Skeletal muscle satellite cell (primary cell): ENCODE results near the gene TM6SF1.
"Not testable (repeated sequence)": the region's sequence is repeated elsewhere in the genome, so short reads cannot be mapped to it uniquely, and the experiment has no call there.

ENCODE experiments used
- H3K27me3 ChIP-seq: 2 replicates; pipeline ENCODE4 v1.7.0; 2013; ENCODE audit warnings: low read length; ENCODE audit not compliant: control insufficient read depth, insufficient read depth
- H3K36me3 ChIP-seq: 2 replicates; pipeline ENCODE4 v1.7.0; 2013; ENCODE audit warnings: mild to moderate bottlenecking, control low read depth, low read length; ENCODE audit not compliant: insufficient read depth
- H3K4me1 ChIP-seq: 2 replicates; pipeline ENCODE4 v1.7.0; 2013; ENCODE audit warnings: low read length; ENCODE audit not compliant: control insufficient read depth, insufficient read depth
- H3K4me2 ChIP-seq: 2 replicates; pipeline ENCODE4 v1.7.0; 2013; ENCODE audit warnings: mild to moderate bottlenecking, low read length
- H3K4me3 ChIP-seq: 2 replicates; pipeline ENCODE4 v1.7.0; 2013; ENCODE audit warnings: low read length
- H3K9ac ChIP-seq: 2 replicates; pipeline ENCODE4 v1.7.0; 2013; ENCODE audit warnings: mild to moderate bottlenecking, low read depth, low read length, moderate library complexity
- H3K9me3 ChIP-seq: replicated peaks from 2 replicates; pipeline ENCODE4 v1.7.0; 2013; ENCODE audit warnings: mild to moderate bottlenecking, control low read depth, low read length

The TM6SF1 gene

GRCh38 chr15:83119968-83120581 is 12.6 kb downstream of the TM6SF1 start:
- Histone ChIP-seq H3K9ac (no peak overlapping the region), H3K4me2 (no peak overlapping the region), H3K4me3 (no peak overlapping the region), H3K27me3 (no peaks in the 10 kb centered on the region), H3K9me3 (no peaks in the 10 kb centered on the region), H3K4me1 (no peaks in the 10 kb centered on the region), H3K36me3 (no peaks in the 10 kb centered on the region)

GRCh38 chr15:83123529-83123928 is 16.1 kb downstream of the TM6SF1 start:
- no peak overlapping the region for H3K4me2 ChIP-seq
- H3K4me1 ChIP-seq: no peaks in the 10 kb centered on the region
- H3K9ac ChIP-seq: no peak overlapping the region
- H3K36me3 ChIP-seq: no peaks in the 10 kb centered on the region
- no peaks in the 10 kb centered on the region for H3K9me3 ChIP-seq
- H3K4me3 ChIP-seq: no peak overlapping the region
- H3K27me3 ChIP-seq: no peaks in the 10 kb centered on the region

- Histone ChIP-seq H3K9me3 (no peaks in the 10 kb centered on the region), H3K27me3 (no peaks in the 10 kb centered on the region), H3K36me3 (peaks cover 15% of the 10 kb centered on the region), H3K4me2 (no peak overlapping the region), H3K9ac (no peak overlapping the region), H3K4me3 (no peak overlapping the region), H3K4me1 (no peaks in the 10 kb centered on the region)
Observed at GRCh38 chr15:83127547-83128150, 20.2 kb downstream of the TM6SF1 start.

GRCh38 chr15:83129791-83130190 is 22.3 kb downstream of the TM6SF1 start:
- no peaks in the 10 kb centered on the region for H3K27me3 ChIP-seq
- no peaks in the 10 kb centered on the region for H3K4me1 ChIP-seq
- H3K9me3 ChIP-seq: no peaks in the 10 kb centered on the region
- H3K4me3 ChIP-seq: no peak overlapping the region
- H3K36me3 ChIP-seq: peaks cover 15% of the 10 kb centered on the region
- H3K4me2 ChIP-seq: no peak overlapping the region
- no peak overlapping the region for H3K9ac ChIP-seq

GRCh38 chr15:83132861-83133523 is 25.5 kb downstream of the TM6SF1 start:
- Histone ChIP-seq H3K36me3 (peaks cover 26% of the 10 kb centered on the region), H3K4me2 (no peak overlapping the region)

GRCh38 chr15:83142151-83142550 is 34.7 kb downstream of the TM6SF1 start:
- not testable (repeated sequence) for H3K4me3 ChIP-seq, H3K4me1 ChIP-seq, H3K27me3 ChIP-seq, H3K9ac ChIP-seq, H3K9me3 ChIP-seq, H3K4me2 ChIP-seq
- peaks cover 24% of the 10 kb centered on the region for H3K36me3 ChIP-seq

More at GRCh38 chr15:83132861-83133523, 25.5 kb downstream of the TM6SF1 start:
- H3K4me1 ChIP-seq: no peaks in the 10 kb centered on the region
- H3K4me3 ChIP-seq: no peak overlapping the region
- no peak overlapping the region for H3K9ac ChIP-seq
- H3K9me3 ChIP-seq: no peaks in the 10 kb centered on the region
- H3K27me3 ChIP-seq: no peaks in the 10 kb centered on the region

- peaks cover 34% of the 10 kb centered on the region for H3K36me3 ChIP-seq
- H3K9me3 ChIP-seq: no peaks in the 10 kb centered on the region
Observed at GRCh38 chr15:83144771-83145170, 37.3 kb downstream of the TM6SF1 start.

GRCh38 chr15:83153288-83153687 is 45.8 kb downstream of the TM6SF1 start:
- no peak overlapping the region for H3K9ac ChIP-seq
- no peaks in the 10 kb centered on the region for H3K9me3 ChIP-seq
- H3K4me1 ChIP-seq: no peaks in the 10 kb centered on the region
- no peaks in the 10 kb centered on the region for H3K27me3 ChIP-seq
- H3K4me2 ChIP-seq: no peak overlapping the region
- peaks cover 30% of the 10 kb centered on the region for H3K36me3 ChIP-seq
- H3K4me3 ChIP-seq: no peak overlapping the region

More at GRCh38 chr15:83144771-83145170, 37.3 kb downstream of the TM6SF1 start:
- Histone ChIP-seq H3K4me3 (no peak overlapping the region), H3K4me1 (no peaks in the 10 kb centered on the region), H3K4me2 (no peak overlapping the region), H3K9ac (no peak overlapping the region), H3K27me3 (no peaks in the 10 kb centered on the region)

GRCh38 chr15:83155942-83156341 is 48.5 kb downstream of the TM6SF1 start:
- no peak overlapping the region for H3K9ac ChIP-seq
- no peaks in the 10 kb centered on the region for H3K9me3 ChIP-seq
- no peak overlapping the region for H3K4me3 ChIP-seq
- H3K4me2 ChIP-seq: no peak overlapping the region
- peaks cover 20% of the 10 kb centered on the region for H3K36me3 ChIP-seq
- H3K27me3 ChIP-seq: no peaks in the 10 kb centered on the region
- H3K4me1 ChIP-seq: no peaks in the 10 kb centered on the region

- no peak overlapping the region for H3K9ac ChIP-seq
Observed at GRCh38 chr15:83158393-83158792, 50.9 kb downstream of the TM6SF1 start.

GRCh38 chr15:83160741-83161140 is 53.3 kb downstream of the TM6SF1 start:
- H3K4me3 ChIP-seq: no peak overlapping the region
- H3K4me2 ChIP-seq: no peak overlapping the region
- H3K4me1 ChIP-seq: peaks cover 16% of the 10 kb centered on the region
- no peaks in the 10 kb centered on the region for H3K27me3 ChIP-seq
- H3K36me3 ChIP-seq: peaks cover 12% of the 10 kb centered on the region
- H3K9me3 ChIP-seq: no peaks in the 10 kb centered on the region
- no peak overlapping the region for H3K9ac ChIP-seq

More at GRCh38 chr15:83158393-83158792, 50.9 kb downstream of the TM6SF1 start:
- Histone ChIP-seq H3K4me3 (no peak overlapping the region), H3K36me3 (peaks cover 12% of the 10 kb centered on the region), H3K4me2 (no peak overlapping the region), H3K9me3 (no peaks in the 10 kb centered on the region), H3K4me1 (no peaks in the 10 kb centered on the region), H3K27me3 (no peaks in the 10 kb centered on the region)
